NB4 (cell line): ENCODE results near the gene PLXDC1.

Source experiments
- CTCF ChIP-seq: IDR thresholded peaks from one replicate; pipeline ENCODE4 v1.5.1; 2012; ENCODE audit warnings: low read depth, low read length
- MYC ChIP-seq: IDR thresholded peaks from 2 replicates; pipeline ENCODE4 v1.6.1; 2011; ENCODE audit warnings: low read depth, low read length
- POLR2A ChIP-seq: IDR thresholded peaks from 2 replicates; pipeline ENCODE4 v1.6.1; 2011; ENCODE audit warnings: mild to moderate bottlenecking; ENCODE audit not compliant: insufficient read length; ENCODE audit errors: extremely low read depth
- TF ChIP-seq, protein P1 (sequence below): IDR thresholded peaks from 2 replicates; pipeline ENCODE4 v1.6.1; 2011; ENCODE audit warnings: low read depth, low read length

- TF ChIP-seq POLR2A (no peak), CTCF (no peak), MYC (no peak)
- TF ChIP-seq, protein P1, sequence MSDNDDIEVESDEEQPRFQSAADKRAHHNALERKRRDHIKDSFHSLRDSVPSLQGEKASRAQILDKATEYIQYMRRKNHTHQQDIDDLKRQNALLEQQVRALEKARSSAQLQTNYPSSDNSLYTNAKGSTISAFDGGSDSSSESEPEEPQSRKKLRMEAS, result no peak
Measured at GRCh38 chr17:39158623-39159022, 7.2 kb upstream of the PLXDC1 start.
